T-cell (primary cell): ENCODE results near the gene OSBPL5. TPM values are rescaled to one million over a fixed set of nuclear protein-coding genes. Genes with fewer than 3 reads are reported as not detected.

Experiments
- ATAC-seq, 4 experiments: fragments of 200-7000 bp in 3 of 4; fragments of 150-1000 bp in 1 of 4; cut with Tn5 transposase; replicated peaks in 1 of 4; 1 replicate in 3 of 4; 2 replicates in 1 of 4; pipeline ENCODE4 v1.10.0; 2021; ENCODE audit warnings: moderate library complexity in 3 of 4, mild to moderate bottlenecking in 2 of 4, moderate number of reproducible peaks in 1 of 4
- CTCF ChIA-PET, 2 donors: fragments of 300-600 bp; sonication (Branson Sonifier 250); formaldehyde crosslinking; loops; one replicate each; lab custom pipeline; 2022; ENCODE audit warnings: antibody characterized with exemption in 2 of 2; lab: Charles Lee
- POLR2A ChIA-PET, 2 donors: fragments of 300-600 bp; sonication (Branson Sonifier 250); formaldehyde crosslinking; loops; one replicate each; lab custom pipeline; 2022; ENCODE audit warnings: antibody characterized with exemption in 2 of 2; lab: Charles Lee
- DNase-seq, 35 experiments: peaks; one replicate each; pipeline versions ENCODE4 v3.0.0 to v3.0.0-alpha.2; 2013 to 2023
- H3K27ac ChIP-seq: one replicate; pipeline ENCODE4 v1.5.1; 2013; ENCODE audit warnings: low read length
- H3K27me3 ChIP-seq, 2 experiments: replicated peaks in 1 of 2; 1 replicate in 1 of 2; 2 replicates in 1 of 2; pipeline versions ENCODE4 v1.6.1 to v1.7.0; 2013; ENCODE audit warnings: low read length in 1 of 2, mixed read lengths in 1 of 2; ENCODE audit not compliant: control insufficient read depth in 2 of 2, insufficient read depth in 2 of 2; ENCODE audit errors: extremely low read depth in 1 of 2
- H3K36me3 ChIP-seq, 2 donors: 1 replicate in 1 of 2; 2 replicates in 1 of 2; pipeline versions ENCODE4 v1.6.1 to v1.7.0; 2013; ENCODE audit warnings: low read length in 1 of 2; ENCODE audit not compliant: control insufficient read depth in 2 of 2, insufficient read depth in 1 of 2; ENCODE audit errors: extremely low read depth in 1 of 2
- H3K4me1 ChIP-seq, 2 experiments: 1 replicate in 1 of 2; 2 replicates in 1 of 2; pipeline versions ENCODE4 v1.6.1 to v1.7.0; 2013; ENCODE audit warnings: low read length in 2 of 2, mixed read lengths in 1 of 2; ENCODE audit not compliant: insufficient read depth in 2 of 2, control insufficient read depth in 1 of 2; ENCODE audit errors: extremely low read depth in 1 of 2
- H3K4me3 ChIP-seq, 2 donors: 1 replicate in 1 of 2; 2 replicates in 1 of 2; pipeline versions ENCODE4 v1.5.1 to v1.7.0; 2013; ENCODE audit warnings: mild to moderate bottlenecking in 2 of 2, low read length in 1 of 2, moderate library complexity in 1 of 2; ENCODE audit not compliant: control insufficient read depth in 1 of 2; ENCODE audit errors: extremely low read depth in 1 of 2
- H3K9me3 ChIP-seq: 2 replicates; pipeline ENCODE4 v1.7.0; 2013
- H3K27ac Mint-ChIP-seq, 2 donors: one replicate each; pipeline ENCODE4 v1.8.0; 2020 to 2021; ENCODE audit warnings: mild to moderate bottlenecking in 2 of 2, mixed read lengths in 2 of 2
- H3K27me3 Mint-ChIP-seq, 2 donors: one replicate each; pipeline ENCODE4 v1.8.0; 2021 to 2022; ENCODE audit warnings: mixed read lengths in 2 of 2
- H3K36me3 Mint-ChIP-seq: one replicate; pipeline ENCODE4 v1.8.0; 2021; ENCODE audit warnings: mixed read lengths
- H3K4me1 Mint-ChIP-seq, 3 donors: one replicate each; pipeline ENCODE4 v1.8.0; 2020 to 2022; ENCODE audit warnings: mixed read lengths in 3 of 3, mild to moderate bottlenecking in 1 of 3
- H3K4me3 Mint-ChIP-seq, 3 donors: one replicate each; pipeline ENCODE4 v1.8.0; 2020 to 2022; ENCODE audit warnings: mild to moderate bottlenecking in 3 of 3, mixed read lengths in 3 of 3, moderate library complexity in 3 of 3
- H3K9me3 Mint-ChIP-seq, 3 donors: one replicate each; pipeline ENCODE4 v1.8.0; 2020 to 2022; ENCODE audit warnings: mixed read lengths in 3 of 3
- WGBS: methylation state at CpG from one replicate; pipeline ENCODE4 v1.1.5; 2013; ENCODE audit warnings: missing lambda C conversion rate; ENCODE audit not compliant: insufficient coverage; 5-methylcytosine and 5-hydroxymethylcytosine counted together
- total RNA-seq, 35 experiments: library from RNA in 6 of 35; stranded (reverse) in 6 of 35; fragments of 120-200 nt in 1 of 35; gene quantifications; one replicate each; pipeline versions ENCODE4 v1.2.1 to v1.2.4 and lab custom pipeline; 2013 to 2026

Gene OSBPL5
- total RNA-seq, 5 donors from 2014 or later (not counting 1 experiment from before 2014, with no cell fraction given): 11.2 to 41.5 (median 20.9) TPM

DNA sequence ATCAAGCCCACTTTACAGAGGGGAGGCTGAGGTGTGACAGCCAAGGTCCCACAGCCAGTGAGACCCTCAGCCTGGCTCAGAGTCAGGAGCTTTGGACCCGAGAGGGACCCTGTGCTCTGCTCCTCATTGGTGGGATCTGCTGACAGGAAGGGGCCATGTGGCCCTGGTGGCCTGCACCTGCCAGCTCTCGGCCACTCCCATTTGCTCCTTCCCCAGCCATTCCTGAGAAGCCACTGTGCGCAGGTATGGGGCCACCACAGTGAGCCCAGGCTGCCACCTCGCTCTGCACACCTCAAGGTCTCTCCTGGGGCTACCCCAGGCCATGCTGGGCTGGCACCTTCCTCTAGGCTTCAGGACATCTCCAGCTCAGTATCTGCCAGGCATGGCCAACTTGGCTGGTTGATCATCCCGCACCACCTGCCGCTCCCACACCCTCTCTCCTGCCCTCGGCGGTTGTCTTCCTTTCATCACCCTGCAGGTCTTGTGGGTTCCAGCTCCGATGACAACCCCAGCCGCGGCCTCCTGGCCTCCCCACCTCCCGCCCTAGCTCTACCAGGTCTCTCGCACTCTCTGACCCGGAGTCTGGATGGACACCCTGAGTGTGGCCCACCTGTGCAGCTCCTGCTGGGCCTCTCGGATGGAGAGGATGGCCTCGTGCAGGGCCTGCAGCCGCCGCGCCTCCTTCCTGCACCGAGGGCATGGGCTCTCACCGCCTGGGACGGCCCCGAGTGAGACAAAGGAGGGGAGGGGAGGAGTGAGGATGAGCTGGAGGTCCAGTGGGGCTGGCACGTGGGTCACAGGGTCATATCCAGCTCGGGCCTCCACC lies 75.7 kb downstream of the OSBPL5 start:
- POLR2A ChIA-PET: no interaction called here
- Histone ChIP-seq H3K36me3 (no peaks in the 10 kb centered on the region), H3K4me3 (no peak overlapping the region), H3K9me3 (no peaks in the 10 kb centered on the region), H3K4me1 (peaks cover 0 to 7% of the 10 kb centered on the region in 2 experiments), H3K27ac (no peak overlapping the region), H3K27me3 (peaks cover 0 to 38% of the 10 kb centered on the region in 2 experiments)
- Mint-ChIP-seq H3K4me1 (peaks cover 0 to 1% (median 0%) of the 10 kb centered on the region in 3 donors), H3K4me3 (no peak overlapping the region), H3K27ac (no peak overlapping the region), H3K36me3 (no peaks in the 10 kb centered on the region), H3K9me3 (no peaks in the 10 kb centered on the region), H3K27me3 (peaks cover 0 to 8% of the 10 kb centered on the region in 2 donors)
- WGBS: 93% methylated on average over 17 of the region's 25 CpGs
- CTCF ChIA-PET: interaction anchor here (0.6 to 0.9 kb wide), 2 partner anchors 97 to 556 kb away, joined by 3 read pairs; partner anchors contain the start of gene NAP1L4 (in 1 of the 2)
- ATAC-seq (no peak), DNase-seq (no peak)

DNA sequence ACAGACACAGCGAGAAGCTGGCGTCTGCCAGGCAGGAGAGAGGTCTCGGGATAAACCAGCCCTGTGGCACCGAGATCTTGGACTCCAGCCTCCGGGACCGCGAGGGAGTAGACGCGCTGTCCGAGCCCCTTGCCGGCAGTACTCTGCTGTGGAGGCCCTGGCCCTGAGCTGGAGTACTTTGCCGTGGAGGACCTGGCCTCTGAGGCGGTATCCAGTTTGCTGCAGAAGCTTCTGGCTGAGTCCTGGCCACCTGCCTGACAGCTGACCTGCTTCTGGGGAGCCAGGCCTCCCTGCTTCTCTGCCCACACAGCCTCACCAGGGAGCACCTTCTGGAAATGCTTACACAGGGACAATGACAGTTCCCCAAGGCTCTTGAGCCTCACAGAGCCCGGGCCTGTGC lies 76.3 kb downstream of the OSBPL5 start:
- Histone ChIP-seq H3K9me3 (no peaks in the 10 kb centered on the region), H3K36me3 (no peaks in the 10 kb centered on the region), H3K27ac (no peak overlapping the region), H3K4me3 (no peak overlapping the region), H3K4me1 (peaks cover 0 to 7% of the 10 kb centered on the region in 2 experiments), H3K27me3 (peaks cover 0 to 37% of the 10 kb centered on the region in 2 experiments)
- WGBS: 96% methylated on average over 14 of the region's 14 CpGs
- Mint-ChIP-seq H3K4me3 (no peak overlapping the region), H3K36me3 (no peaks in the 10 kb centered on the region), H3K27me3 (peaks cover 0 to 8% of the 10 kb centered on the region in 2 donors), H3K27ac (no peak overlapping the region), H3K4me1 (peaks cover 0 to 1% (median 0%) of the 10 kb centered on the region in 3 donors), H3K9me3 (no peaks in the 10 kb centered on the region)
- no peak for DNase-seq
- POLR2A ChIA-PET: no interaction called here
- ATAC-seq: no peak
- CTCF ChIA-PET: interaction anchor here in 1 of 2 donors (0.6 kb wide), 1 partner anchor 97 kb away, joined by 3 read pairs; the partner anchor contains the start of gene NAP1L4

DNA sequence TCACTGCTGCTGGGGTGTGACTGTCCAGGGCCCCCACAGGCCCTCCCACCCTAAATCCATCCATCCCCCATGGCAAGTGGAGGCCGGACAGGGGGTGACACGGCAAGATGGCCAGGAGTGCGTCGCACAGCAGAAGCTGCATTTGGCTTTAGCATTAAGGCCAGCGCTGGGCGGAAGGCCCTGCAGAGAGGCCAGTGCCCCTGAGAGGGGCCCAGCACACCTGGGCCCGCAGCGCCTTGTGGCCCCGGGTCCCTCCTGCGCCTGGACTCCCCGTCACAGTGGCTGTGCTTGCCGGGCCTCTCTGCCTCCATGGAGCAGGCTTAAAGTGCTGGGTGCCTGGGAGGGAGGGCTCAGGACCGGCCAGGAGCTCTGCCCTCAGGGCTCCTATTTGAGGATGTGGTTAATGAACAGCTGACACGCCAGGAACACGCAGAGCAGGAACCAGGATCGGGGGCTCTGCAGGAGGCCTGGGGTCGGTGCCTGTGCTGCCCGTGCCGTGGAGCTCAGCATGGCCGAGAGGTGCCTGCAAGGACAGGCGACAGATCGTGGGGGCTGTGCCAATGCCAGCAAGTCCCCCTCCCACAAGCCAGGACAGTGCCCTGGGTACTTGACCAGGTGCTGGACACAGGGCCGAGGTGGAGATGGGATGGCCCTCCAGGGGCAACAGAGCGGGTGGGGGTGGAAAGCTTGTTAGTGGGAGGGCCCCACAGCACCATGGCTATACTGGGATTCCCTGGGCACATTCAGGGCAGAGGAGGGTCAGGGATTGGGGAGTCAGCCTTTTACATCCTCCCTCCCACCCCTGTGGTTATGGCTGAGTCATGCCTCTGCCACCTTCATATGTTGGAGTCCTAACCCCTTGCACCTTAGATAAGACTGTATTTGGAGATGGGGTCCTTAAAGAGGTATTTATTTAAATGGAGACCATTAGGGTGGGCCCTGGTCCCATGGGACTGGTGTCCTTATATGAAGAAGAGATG lies 77.0 kb downstream of the OSBPL5 start:
- ChIA-PET POLR2A (no interaction called here), CTCF (no interaction called here)
- DNase-seq (no peak), ATAC-seq (no peak)
- Histone ChIP-seq H3K36me3 (no peaks in the 10 kb centered on the region), H3K4me3 (no peak overlapping the region), H3K27ac (no peak overlapping the region), H3K27me3 (peaks cover 0 to 38% of the 10 kb centered on the region in 2 experiments), H3K9me3 (no peaks in the 10 kb centered on the region), H3K4me1 (peaks cover 0 to 7% of the 10 kb centered on the region in 2 experiments)
- Mint-ChIP-seq H3K4me1 (peaks cover 0 to 1% (median 0%) of the 10 kb centered on the region in 3 donors), H3K27me3 (peaks cover 0 to 8% of the 10 kb centered on the region in 2 donors), H3K9me3 (no peaks in the 10 kb centered on the region), H3K27ac (no peak overlapping the region), H3K4me3 (no peak overlapping the region), H3K36me3 (no peaks in the 10 kb centered on the region)
- WGBS: 83% methylated on average over 21 of the region's 24 CpGs

DNA sequence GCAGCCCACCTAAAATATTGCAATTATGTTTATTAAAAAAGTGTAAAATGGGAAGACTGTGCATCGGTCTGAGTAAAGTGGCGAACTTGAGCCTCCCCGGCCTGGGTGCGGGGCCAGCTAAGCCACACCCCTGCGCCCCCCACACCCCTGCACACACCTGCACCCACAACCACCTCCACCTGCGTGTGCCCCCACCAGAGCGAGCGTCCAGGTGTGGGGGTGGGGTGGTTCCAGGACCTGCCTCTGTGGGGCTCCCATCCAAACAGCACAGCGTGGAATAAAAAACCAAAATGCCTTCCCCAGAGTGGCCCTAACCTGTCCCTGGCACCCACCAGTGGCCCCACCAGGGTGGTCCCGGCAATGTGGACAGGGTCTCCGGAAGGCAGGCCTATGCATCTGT lies 77.7 kb downstream of the OSBPL5 start:
- no peak overlapping the region for H3K4me3 ChIP-seq
- ChIA-PET POLR2A (no interaction called here), CTCF (interaction anchor here in 1 of 2 donors (0.6 kb wide), 1 partner anchor 113 kb away, joined by 4 read pairs; no protein-coding TSS in a partner anchor)
- no peaks in the 10 kb centered on the region for H3K36me3 Mint-ChIP-seq
- no peaks in the 10 kb centered on the region for H3K9me3 Mint-ChIP-seq
- H3K4me3 Mint-ChIP-seq: no peak overlapping the region
- peaks cover 0 to 1% (median 0%) of the 10 kb centered on the region in 3 donors for H3K4me1 Mint-ChIP-seq
- ATAC-seq (no peak), DNase-seq (no peak)
- peaks cover 0 to 8% of the 10 kb centered on the region in 2 donors for H3K27me3 Mint-ChIP-seq
- H3K27me3 ChIP-seq: peaks cover 0 to 32% of the 10 kb centered on the region in 2 experiments
- H3K36me3 ChIP-seq: no peaks in the 10 kb centered on the region
- peaks cover 0 to 7% of the 10 kb centered on the region in 2 experiments for H3K4me1 ChIP-seq
- H3K27ac Mint-ChIP-seq: no peak overlapping the region
- H3K27ac ChIP-seq: no peak overlapping the region
- WGBS: 80% methylated on average over 1 of the region's 11 CpGs
- no peaks in the 10 kb centered on the region for H3K9me3 ChIP-seq

DNA sequence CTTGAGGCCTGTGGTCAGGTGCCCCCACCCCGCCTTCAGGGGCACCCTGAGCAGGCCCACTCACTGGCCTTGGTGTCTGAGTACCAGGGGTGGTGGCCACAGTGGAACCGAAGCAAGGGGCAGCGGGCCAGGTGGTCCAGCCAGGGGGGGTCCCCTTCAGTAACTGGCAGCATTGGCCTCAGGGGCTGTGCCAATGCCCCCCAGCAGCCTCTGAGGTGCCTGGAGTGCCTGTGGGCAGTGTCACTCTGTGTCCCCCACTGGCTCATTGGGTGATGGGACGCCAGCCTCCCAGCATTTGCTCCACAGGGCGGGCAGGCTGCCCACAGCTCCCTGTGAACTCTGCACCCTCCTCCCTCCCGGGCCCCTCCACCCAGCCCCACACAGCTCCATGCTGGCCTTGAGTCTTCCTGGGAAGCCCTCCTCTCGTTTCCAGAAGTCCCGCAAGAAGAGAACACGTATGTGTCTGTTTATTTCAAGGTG lies 78.4 kb downstream of the OSBPL5 start:
- no peak overlapping the region for H3K4me3 ChIP-seq
- CTCF ChIA-PET: interaction anchor here in 1 of 2 donors (0.6 kb wide), 1 partner anchor 112 kb away, joined by 4 read pairs; no protein-coding TSS in a partner anchor
- POLR2A ChIA-PET: no interaction called here
- H3K27me3 Mint-ChIP-seq: peaks cover 0 to 5% of the 10 kb centered on the region in 2 donors
- H3K9me3 ChIP-seq: no peaks in the 10 kb centered on the region
- H3K36me3 ChIP-seq: no peaks in the 10 kb centered on the region
- H3K4me3 Mint-ChIP-seq: no peak overlapping the region
- no peak overlapping the region for H3K27ac Mint-ChIP-seq
- H3K4me1 ChIP-seq: peaks cover 0 to 3% of the 10 kb centered on the region in 2 experiments
- no peaks in the 10 kb centered on the region for H3K9me3 Mint-ChIP-seq
- 80% methylated on average over 6 of the region's 9 CpGs for WGBS
- ATAC-seq (no peak), DNase-seq (no peak)
- H3K4me1 Mint-ChIP-seq: no peaks in the 10 kb centered on the region
- H3K36me3 Mint-ChIP-seq: no peaks in the 10 kb centered on the region
- H3K27me3 ChIP-seq: peaks cover 0 to 29% of the 10 kb centered on the region in 2 experiments
- H3K27ac ChIP-seq: no peak overlapping the region

DNA sequence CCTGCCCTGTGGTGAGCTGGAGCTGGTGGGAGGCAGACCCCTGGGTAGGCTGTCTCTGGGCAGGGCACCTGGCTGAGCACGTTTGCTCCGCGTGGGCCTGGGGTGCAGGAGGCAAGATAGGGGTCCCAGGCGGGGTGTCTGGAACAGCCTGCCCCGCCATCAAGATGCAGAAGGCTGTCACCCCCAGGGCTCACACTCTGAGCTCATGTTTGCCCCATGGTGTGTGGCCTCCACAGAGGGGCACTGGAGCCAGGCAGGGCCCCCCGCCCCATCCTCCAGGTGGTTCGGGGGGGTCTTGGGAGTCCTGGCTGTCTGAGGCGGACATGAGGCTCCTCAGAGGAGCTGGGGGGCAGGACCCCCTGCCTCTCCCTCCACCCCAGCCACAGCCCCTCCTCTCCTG lies 79.0 kb downstream of the OSBPL5 start:
- no peak overlapping the region for H3K27ac Mint-ChIP-seq

More for the DNA sequence above, 79.0 kb downstream of the OSBPL5 start:
- Histone ChIP-seq H3K27ac (no peak overlapping the region), H3K9me3 (no peaks in the 10 kb centered on the region), H3K36me3 (no peaks in the 10 kb centered on the region), H3K4me3 (no peak overlapping the region), H3K4me1 (no peaks in the 10 kb centered on the region), H3K27me3 (peaks cover 0 to 29% of the 10 kb centered on the region in 2 experiments)
- Mint-ChIP-seq H3K27me3 (peaks cover 0 to 5% of the 10 kb centered on the region in 2 donors), H3K36me3 (no peaks in the 10 kb centered on the region), H3K4me3 (no peak overlapping the region), H3K4me1 (no peaks in the 10 kb centered on the region), H3K9me3 (no peaks in the 10 kb centered on the region)
- 86% methylated on average over 5 of the region's 8 CpGs for WGBS
- no peak for ATAC-seq
- ChIA-PET CTCF (no interaction called here), POLR2A (no interaction called here)
- no peak for DNase-seq
